ENCODE measurements around the gene HAGHL.

The HAGHL gene

DNA sequence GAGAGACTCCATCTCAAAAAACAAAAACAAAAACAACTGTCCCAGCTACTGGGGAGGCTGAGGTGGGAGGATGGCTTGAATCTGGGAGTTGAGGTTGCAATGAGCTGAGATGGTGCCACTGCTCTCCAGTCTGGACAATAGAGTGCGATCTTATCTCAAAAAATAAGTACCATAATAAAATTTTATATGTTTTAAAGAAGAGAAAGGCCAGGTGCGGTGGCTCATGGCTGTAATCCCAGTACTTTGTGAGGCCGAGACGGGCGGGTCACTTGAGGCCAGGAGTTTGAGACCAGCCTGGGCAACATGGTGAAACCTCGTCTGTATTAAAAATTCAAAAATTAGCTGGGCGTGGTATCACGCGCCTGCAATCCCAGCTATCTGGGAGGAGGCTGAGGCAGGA is 49.9 kb downstream of the HAGHL start:
- DNase-seq, result no peak

- DNase-seq, result no peak
These were observed 50.9 kb downstream of the HAGHL start for GRCh38 chr16:777826-778225.

DNA sequence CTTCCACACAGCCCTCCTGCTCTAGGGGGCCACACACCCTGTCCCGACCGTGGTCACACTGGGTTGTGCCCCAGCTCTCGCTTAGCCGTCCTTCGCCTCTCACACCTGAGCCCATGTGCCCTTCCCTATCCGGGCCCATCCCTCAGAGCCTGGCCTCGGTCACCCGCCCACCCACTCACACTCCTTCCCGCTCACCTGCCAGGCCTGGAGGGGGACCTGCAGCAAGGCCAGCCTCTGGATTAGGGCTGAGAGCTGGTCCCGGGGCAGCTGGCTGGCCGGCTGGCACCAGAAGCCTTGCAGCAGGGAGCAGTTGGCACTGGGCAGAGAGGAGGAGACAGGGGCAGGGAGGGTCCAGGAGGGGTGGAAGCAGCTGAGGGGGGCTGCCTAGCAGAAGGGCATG is 51.5 kb downstream of the HAGHL start:
- DNase-seq, result no peak

- DNase-seq, result no peak
These were observed 52.1 kb downstream of the HAGHL start for GRCh38 chr16:778909-779527.
